ENCODE results near the gene ZNHIT1. TPM values are rescaled to one million over a fixed set of nuclear protein-coding genes. Genes with fewer than 3 reads are reported as not detected.
A peak's percentile ranks its signal among the peaks of the same experiment; 100 is the strongest.
"Not testable (repeated sequence)": the region's sequence is repeated elsewhere in the genome, so short reads cannot be mapped to it uniquely, and the experiment has no call there.

The ZNHIT1 gene
- polyA plus RNA-seq, 4 donors: 68.1 to 240 (median 163) TPM

- peak within 1 kb of the TSS; percentile 63 to 76 (median 76) for H3K4me3 ChIP-seq (ENCODE audit: low read depth in 1 of 3, low read length in 3 of 3)
- H3K9me3 ChIP-seq (ENCODE audit: control insufficient read depth in 2 of 2, insufficient read depth in 1 of 2, low read depth in 1 of 2, low read length in 1 of 2): no peaks in the 10 kb centered on the region
- 0% methylated on average over 45 of the region's 45 CpGs for WGBS, 3 donors
- DNase-seq (peak; percentile 91 to 98), FAIRE-seq (no peak)
- H3K27me3 ChIP-seq (ENCODE audit: control insufficient read depth in 3 of 3, insufficient read depth in 3 of 3, low read length in 3 of 3): no peaks in the 10 kb centered on the region
- peaks cover 1 to 30% (median 3%) of the 10 kb centered on the region in 3 donors for H3K4me1 ChIP-seq (ENCODE audit: control insufficient read depth in 3 of 3, insufficient read depth in 2 of 3, low read depth in 1 of 3, low read length in 2 of 3)
- H3K36me3 ChIP-seq (ENCODE audit: control insufficient read depth in 3 of 3, insufficient read depth in 2 of 3, low read depth in 1 of 3, low read length in 3 of 3): peaks cover 0 to 47% (median 8%) of the 10 kb centered on the region in 3 donors
- peak within 1 kb of the TSS; percentile 85 to 98 (median 97) for H3K27ac ChIP-seq (ENCODE audit: low read depth in 1 of 3, low read length in 2 of 3)
Measured at GRCh38 chr7:101244375-101245146, 26.6 kb downstream of the ZNHIT1 start, which contains the start of gene FIS1. FIS1 (minus strand) TSS chr7:101245081; CDS start chr7:101245004, 77 bp downstream.

GRCh38 chr7:101245147-101245668 is 27.2 kb downstream of the ZNHIT1 start:
- Histone ChIP-seq H3K4me3 (ENCODE audit: low read depth in 1 of 3, low read length in 3 of 3) (peak overlapping the region in 2 of 3 donors; percentile 76), H3K27me3 (ENCODE audit: control insufficient read depth in 3 of 3, insufficient read depth in 3 of 3, low read length in 3 of 3) (no peaks in the 10 kb centered on the region), H3K27ac (ENCODE audit: low read depth in 1 of 3, low read length in 2 of 3) (peak overlapping the region in 2 of 3 donors; percentile 97 to 98), H3K4me1 (ENCODE audit: control insufficient read depth in 3 of 3, insufficient read depth in 2 of 3, low read depth in 1 of 3, low read length in 2 of 3) (peaks cover 1 to 23% (median 3%) of the 10 kb centered on the region in 3 donors), H3K9me3 (ENCODE audit: control insufficient read depth in 2 of 2, insufficient read depth in 1 of 2, low read depth in 1 of 2, low read length in 1 of 2) (no peaks in the 10 kb centered on the region), H3K36me3 (ENCODE audit: control insufficient read depth in 3 of 3, insufficient read depth in 2 of 3, low read depth in 1 of 3, low read length in 3 of 3) (peaks cover 0 to 44% (median 5%) of the 10 kb centered on the region in 3 donors)
- no peak for FAIRE-seq
- no peak for DNase-seq
- WGBS, 3 donors: 28 to 34% (median 31%) methylated on average over 32 of the region's 32 CpGs

- no peak for DNase-seq
- 96 to 99% (median 98%) methylated on average over 5 of the region's 5 CpGs for WGBS, 3 donors
- FAIRE-seq: no peak
- peaks cover 0 to 24% (median 3%) of the 10 kb centered on the region in 3 donors for H3K36me3 ChIP-seq (ENCODE audit: control insufficient read depth in 3 of 3, insufficient read depth in 2 of 3, low read depth in 1 of 3, low read length in 3 of 3)
- H3K4me3 ChIP-seq (ENCODE audit: low read depth in 1 of 3, low read length in 3 of 3): no peak overlapping the region
- no peaks in the 10 kb centered on the region for H3K9me3 ChIP-seq (ENCODE audit: control insufficient read depth in 2 of 2, insufficient read depth in 1 of 2, low read depth in 1 of 2, low read length in 1 of 2)
- H3K27me3 ChIP-seq (ENCODE audit: control insufficient read depth in 3 of 3, insufficient read depth in 3 of 3, low read length in 3 of 3): no peaks in the 10 kb centered on the region
- H3K27ac ChIP-seq (ENCODE audit: low read depth in 1 of 3, low read length in 2 of 3): no peak overlapping the region
- peaks cover 3 to 19% (median 6%) of the 10 kb centered on the region in 3 donors for H3K4me1 ChIP-seq (ENCODE audit: control insufficient read depth in 3 of 3, insufficient read depth in 2 of 3, low read depth in 1 of 3, low read length in 2 of 3)
Measured at GRCh38 chr7:101248276-101248675, 30.3 kb downstream of the ZNHIT1 start.

- Histone ChIP-seq H3K27ac (ENCODE audit: low read depth in 1 of 3, low read length in 2 of 3) (no peak overlapping the region), H3K27me3 (ENCODE audit: control insufficient read depth in 3 of 3, insufficient read depth in 3 of 3, low read length in 3 of 3) (no peaks in the 10 kb centered on the region), H3K4me3 (ENCODE audit: low read depth in 1 of 3, low read length in 3 of 3) (peak overlapping the region in 1 of 3 donors; percentile 7), H3K9me3 (ENCODE audit: control insufficient read depth in 2 of 2, insufficient read depth in 1 of 2, low read depth in 1 of 2, low read length in 1 of 2) (no peaks in the 10 kb centered on the region), H3K4me1 (ENCODE audit: control insufficient read depth in 3 of 3, insufficient read depth in 2 of 3, low read depth in 1 of 3, low read length in 2 of 3) (peaks cover 3 to 9% (median 4%) of the 10 kb centered on the region in 3 donors), H3K36me3 (ENCODE audit: control insufficient read depth in 3 of 3, insufficient read depth in 2 of 3, low read depth in 1 of 3, low read length in 3 of 3) (peaks cover 0 to 18% (median 3%) of the 10 kb centered on the region in 3 donors)
- no peak for FAIRE-seq
- 88 to 92% (median 89%) methylated on average over 3 of the region's 3 CpGs for WGBS, 3 donors
- no peak for DNase-seq
Measured at GRCh38 chr7:101250324-101250723, 32.4 kb downstream of the ZNHIT1 start.

- FAIRE-seq: peak; percentile 49
- H3K4me3 ChIP-seq (ENCODE audit: low read depth in 1 of 3, low read length in 3 of 3): peak overlapping the region; percentile 71 to 95 (median 90)
- WGBS, 3 donors: 0% methylated on average over 53 to 55 of the region's 55 CpGs
Measured at GRCh38 chr7:101251871-101252659, 34.1 kb downstream of the ZNHIT1 start.

GRCh38 chr7:101253199-101253598 is 35.2 kb downstream of the ZNHIT1 start:
- peaks cover 0 to 13% (median 3%) of the 10 kb centered on the region in 3 donors for H3K36me3 ChIP-seq (ENCODE audit: control insufficient read depth in 3 of 3, insufficient read depth in 2 of 3, low read depth in 1 of 3, low read length in 3 of 3)
- H3K9me3 ChIP-seq (ENCODE audit: control insufficient read depth in 2 of 2, insufficient read depth in 1 of 2, low read depth in 1 of 2, low read length in 1 of 2); H3K4me1 ChIP-seq (ENCODE audit: control insufficient read depth in 3 of 3, insufficient read depth in 2 of 3, low read depth in 1 of 3, low read length in 2 of 3); H3K4me3 ChIP-seq (ENCODE audit: low read depth in 1 of 3, low read length in 3 of 3); FAIRE-seq; H3K27ac ChIP-seq (ENCODE audit: low read depth in 1 of 3, low read length in 2 of 3); H3K27me3 ChIP-seq (ENCODE audit: control insufficient read depth in 3 of 3, insufficient read depth in 3 of 3, low read length in 3 of 3); DNase-seq: not testable (repeated sequence)
- WGBS, 3 donors: 84 to 92% (median 91%) methylated on average over 5 of the region's 5 CpGs

More at GRCh38 chr7:101251871-101252659, 34.1 kb downstream of the ZNHIT1 start:
- Histone ChIP-seq H3K27me3 (ENCODE audit: control insufficient read depth in 3 of 3, insufficient read depth in 3 of 3, low read length in 3 of 3) (no peaks in the 10 kb centered on the region), H3K9me3 (ENCODE audit: control insufficient read depth in 2 of 2, insufficient read depth in 1 of 2, low read depth in 1 of 2, low read length in 1 of 2) (no peaks in the 10 kb centered on the region), H3K27ac (ENCODE audit: low read depth in 1 of 3, low read length in 2 of 3) (peak overlapping the region; percentile 66 to 76 (median 73)), H3K36me3 (ENCODE audit: control insufficient read depth in 3 of 3, insufficient read depth in 2 of 3, low read depth in 1 of 3, low read length in 3 of 3) (peaks cover 0 to 16% (median 3%) of the 10 kb centered on the region in 3 donors), H3K4me1 (ENCODE audit: control insufficient read depth in 3 of 3, insufficient read depth in 2 of 3, low read depth in 1 of 3, low read length in 2 of 3) (peaks cover 3 to 7% (median 3%) of the 10 kb centered on the region in 3 donors)
- DNase-seq: peak; percentile 99 to 100

GRCh38 chr7:101255796-101256195 is 37.8 kb downstream of the ZNHIT1 start:
- Histone ChIP-seq H3K4me1 (ENCODE audit: control insufficient read depth in 3 of 3, insufficient read depth in 2 of 3, low read depth in 1 of 3, low read length in 2 of 3) (peaks cover 1 to 5% (median 3%) of the 10 kb centered on the region in 3 donors), H3K9me3 (ENCODE audit: control insufficient read depth in 2 of 2, insufficient read depth in 1 of 2, low read depth in 1 of 2, low read length in 1 of 2) (no peaks in the 10 kb centered on the region), H3K27me3 (ENCODE audit: control insufficient read depth in 3 of 3, insufficient read depth in 3 of 3, low read length in 3 of 3) (no peaks in the 10 kb centered on the region), H3K4me3 (ENCODE audit: low read depth in 1 of 3, low read length in 3 of 3) (no peak overlapping the region), H3K36me3 (ENCODE audit: control insufficient read depth in 3 of 3, insufficient read depth in 2 of 3, low read depth in 1 of 3, low read length in 3 of 3) (no peaks in the 10 kb centered on the region), H3K27ac (ENCODE audit: low read depth in 1 of 3, low read length in 2 of 3) (no peak overlapping the region)
- DNase-seq (no peak), FAIRE-seq (no peak)
- WGBS, 3 donors: 60 to 67% (median 61%) methylated on average over 4 of the region's 4 CpGs

- H3K36me3 ChIP-seq (ENCODE audit: control insufficient read depth in 3 of 3, insufficient read depth in 2 of 3, low read depth in 1 of 3, low read length in 3 of 3): no peaks in the 10 kb centered on the region
- H3K27me3 ChIP-seq (ENCODE audit: control insufficient read depth in 3 of 3, insufficient read depth in 3 of 3, low read length in 3 of 3): peaks cover 0 to 2% (median 0%) of the 10 kb centered on the region in 3 donors
- H3K27ac ChIP-seq (ENCODE audit: low read depth in 1 of 3, low read length in 2 of 3): no peak overlapping the region
- whole genome bisulfite sequencing, 3 donors: 25 to 41% (median 27%) methylated on average over 7 of the region's 7 CpGs
- no peak overlapping the region for H3K4me3 ChIP-seq (ENCODE audit: low read depth in 1 of 3, low read length in 3 of 3)
- FAIRE-seq (no peak), DNase-seq (peak in 1 of 2 donors; percentile 68)
- no peaks in the 10 kb centered on the region for H3K9me3 ChIP-seq (ENCODE audit: control insufficient read depth in 2 of 2, insufficient read depth in 1 of 2, low read depth in 1 of 2, low read length in 1 of 2)
- peaks cover 0 to 2% (median 0%) of the 10 kb centered on the region in 3 donors for H3K4me1 ChIP-seq (ENCODE audit: control insufficient read depth in 3 of 3, insufficient read depth in 2 of 3, low read depth in 1 of 3, low read length in 2 of 3)
Measured at GRCh38 chr7:101258243-101258731, 40.3 kb downstream of the ZNHIT1 start.
